Measurements from ENCODE around the gene ZNF350. TPM values are rescaled to one million over a fixed set of nuclear protein-coding genes. Genes with fewer than 3 reads are reported as not detected.
"Not testable (repeated sequence)": the region's sequence is repeated elsewhere in the genome, so short reads cannot be mapped to it uniquely, and the experiment has no call there.

Gene ZNF350
- total RNA-seq (2012; rRNA removed) = 5.5 and 7.4 TPM in 2 replicates

GRCh38 chr19:51986309-51987291 lies at the start of gene ZNF350:
Gene ZNF350 (minus strand): TSS chr19:51986840. CDS start chr19:51974360, 12,480 bp downstream.
- Histone ChIP-seq H3K27me3 (ENCODE audit: control insufficient read depth, insufficient read depth, low read length) (no peaks in the 10 kb centered on the region), H3K36me3 (ENCODE audit: insufficient read depth, low read length) (no peaks in the 10 kb centered on the region), H3K9me3 (replicated peaks; ENCODE audit: low read length) (peaks cover 16% of the 10 kb centered on the region), H3K9ac (ENCODE audit: low read depth, low read length) (peak within 1 kb of the TSS; percentile 94), H3K4me3 (ENCODE audit: low read length) (peak within 1 kb of the TSS; percentile 89), H3K4me2 (ENCODE audit: low read length) (peak within 1 kb of the TSS; percentile 87), H3K4me1 (ENCODE audit: control insufficient read depth, insufficient read depth, low read length) (no peaks in the 10 kb centered on the region)

- peaks cover 40% of the 10 kb centered on the region for H3K9me3 ChIP-seq (replicated peaks; ENCODE audit: low read length)
- H3K4me1 ChIP-seq (ENCODE audit: control insufficient read depth, insufficient read depth, low read length) = peaks cover under 1% of the 10 kb centered on the region
- no peak overlapping the region for H3K4me2 ChIP-seq (ENCODE audit: low read length)
- H3K27me3 ChIP-seq (ENCODE audit: control insufficient read depth, insufficient read depth, low read length) = no peaks in the 10 kb centered on the region
- H3K9ac ChIP-seq (ENCODE audit: low read depth, low read length) = no peak overlapping the region
- H3K4me3 ChIP-seq (ENCODE audit: low read length) = no peak overlapping the region
- peaks cover 65% of the 10 kb centered on the region for H3K36me3 ChIP-seq (ENCODE audit: insufficient read depth, low read length)
Observed at GRCh38 chr19:52034051-52034728, 47.5 kb upstream of the ZNF350 start.

GRCh38 chr19:52028780-52029123 lies 42.1 kb upstream of the ZNF350 start:
- H3K4me1 ChIP-seq (ENCODE audit: control insufficient read depth, insufficient read depth, low read length) = peaks cover 8% of the 10 kb centered on the region
- peaks cover 35% of the 10 kb centered on the region for H3K36me3 ChIP-seq (ENCODE audit: insufficient read depth, low read length)
- peak overlapping the region; percentile 86 for H3K4me3 ChIP-seq (ENCODE audit: low read length)
- peak overlapping the region; percentile 77 for H3K4me2 ChIP-seq (ENCODE audit: low read length)
- H3K9me3 ChIP-seq (replicated peaks; ENCODE audit: low read length) = peaks cover 11% of the 10 kb centered on the region
- H3K9ac ChIP-seq (ENCODE audit: low read depth, low read length) = peak overlapping the region; percentile 93
- H3K27me3 ChIP-seq (ENCODE audit: control insufficient read depth, insufficient read depth, low read length) = no peaks in the 10 kb centered on the region

GRCh38 chr19:52028027-52028779 lies 41.6 kb upstream of the ZNF350 start, which contains the start of gene ZNF614:
Gene ZNF614 (minus strand): TSS chr19:52028379. CDS start chr19:52025745, 2,634 bp downstream.
- peaks cover 5% of the 10 kb centered on the region for H3K9me3 ChIP-seq (replicated peaks; ENCODE audit: low read length)

GRCh38 chr19:52026255-52026990 lies 39.8 kb upstream of the ZNF350 start:
- not testable (repeated sequence) for H3K4me1 ChIP-seq (ENCODE audit: control insufficient read depth, insufficient read depth, low read length); H3K9me3 ChIP-seq (replicated peaks; ENCODE audit: low read length); H3K27me3 ChIP-seq (ENCODE audit: control insufficient read depth, insufficient read depth, low read length); H3K9ac ChIP-seq (ENCODE audit: low read depth, low read length); H3K4me2 ChIP-seq (ENCODE audit: low read length); H3K4me3 ChIP-seq (ENCODE audit: low read length)
- peaks cover 36% of the 10 kb centered on the region for H3K36me3 ChIP-seq (ENCODE audit: insufficient read depth, low read length)

More at GRCh38 chr19:52028027-52028779, 41.6 kb upstream of the ZNF350 start, which contains the start of gene ZNF614:
- Histone ChIP-seq H3K4me1 (ENCODE audit: control insufficient read depth, insufficient read depth, low read length) (peaks cover 8% of the 10 kb centered on the region), H3K9ac (ENCODE audit: low read depth, low read length) (peak within 1 kb of the TSS; percentile 93), H3K27me3 (ENCODE audit: control insufficient read depth, insufficient read depth, low read length) (no peaks in the 10 kb centered on the region), H3K4me3 (ENCODE audit: low read length) (peak within 1 kb of the TSS; percentile 86), H3K4me2 (ENCODE audit: low read length) (peak within 1 kb of the TSS; percentile 77), H3K36me3 (ENCODE audit: insufficient read depth, low read length) (peaks cover 35% of the 10 kb centered on the region)

- H3K9me3 ChIP-seq (replicated peaks; ENCODE audit: low read length); H3K27me3 ChIP-seq (ENCODE audit: control insufficient read depth, insufficient read depth, low read length); H3K4me3 ChIP-seq (ENCODE audit: low read length); H3K4me2 ChIP-seq (ENCODE audit: low read length); H3K4me1 ChIP-seq (ENCODE audit: control insufficient read depth, insufficient read depth, low read length); H3K9ac ChIP-seq (ENCODE audit: low read depth, low read length): not testable (repeated sequence)
- H3K36me3 ChIP-seq (ENCODE audit: insufficient read depth, low read length) = peaks cover 55% of the 10 kb centered on the region
Observed at GRCh38 chr19:52024478-52024877, 37.8 kb upstream of the ZNF350 start.

GRCh38 chr19:52022193-52022592 lies 35.6 kb upstream of the ZNF350 start:
- H3K9me3 ChIP-seq (replicated peaks; ENCODE audit: low read length) = peaks cover 12% of the 10 kb centered on the region
- peaks cover 76% of the 10 kb centered on the region for H3K36me3 ChIP-seq (ENCODE audit: insufficient read depth, low read length)
- H3K9ac ChIP-seq (ENCODE audit: low read depth, low read length) = no peak overlapping the region
- H3K4me3 ChIP-seq (ENCODE audit: low read length) = no peak overlapping the region
- no peak overlapping the region for H3K4me2 ChIP-seq (ENCODE audit: low read length)
- H3K4me1 ChIP-seq (ENCODE audit: control insufficient read depth, insufficient read depth, low read length) = peaks cover under 1% of the 10 kb centered on the region
- H3K27me3 ChIP-seq (ENCODE audit: control insufficient read depth, insufficient read depth, low read length) = no peaks in the 10 kb centered on the region

GRCh38 chr19:52020506-52020905 lies 33.9 kb upstream of the ZNF350 start:
- Histone ChIP-seq H3K27me3 (ENCODE audit: control insufficient read depth, insufficient read depth, low read length) (no peaks in the 10 kb centered on the region), H3K4me2 (ENCODE audit: low read length) (no peak overlapping the region), H3K4me1 (ENCODE audit: control insufficient read depth, insufficient read depth, low read length) (no peaks in the 10 kb centered on the region), H3K9me3 (replicated peaks; ENCODE audit: low read length) (peaks cover 20% of the 10 kb centered on the region), H3K36me3 (ENCODE audit: insufficient read depth, low read length) (peaks cover 87% of the 10 kb centered on the region), H3K9ac (ENCODE audit: low read depth, low read length) (no peak overlapping the region), H3K4me3 (ENCODE audit: low read length) (no peak overlapping the region)

- H3K4me2 ChIP-seq (ENCODE audit: low read length) = no peak overlapping the region
- H3K4me1 ChIP-seq (ENCODE audit: control insufficient read depth, insufficient read depth, low read length) = no peaks in the 10 kb centered on the region
- H3K4me3 ChIP-seq (ENCODE audit: low read length) = no peak overlapping the region
- H3K36me3 ChIP-seq (ENCODE audit: insufficient read depth, low read length) = peaks cover 19% of the 10 kb centered on the region
- H3K27me3 ChIP-seq (ENCODE audit: control insufficient read depth, insufficient read depth, low read length) = no peaks in the 10 kb centered on the region
- no peaks in the 10 kb centered on the region for H3K9me3 ChIP-seq (replicated peaks; ENCODE audit: low read length)
- no peak overlapping the region for H3K9ac ChIP-seq (ENCODE audit: low read depth, low read length)
Observed at GRCh38 chr19:52010674-52011073, 24.0 kb upstream of the ZNF350 start.

GRCh38 chr19:52007806-52008557 lies 21.3 kb upstream of the ZNF350 start, which contains the start of gene ZNF615:
Gene ZNF615 (minus strand): TSS chr19:52008211. CDS start chr19:52003711, 4,500 bp downstream.
- no peaks in the 10 kb centered on the region for H3K27me3 ChIP-seq (ENCODE audit: control insufficient read depth, insufficient read depth, low read length)
- peak within 1 kb of the TSS; percentile 98 for H3K4me3 ChIP-seq (ENCODE audit: low read length)
- peaks cover 9% of the 10 kb centered on the region for H3K36me3 ChIP-seq (ENCODE audit: insufficient read depth, low read length)
- no peaks in the 10 kb centered on the region for H3K9me3 ChIP-seq (replicated peaks; ENCODE audit: low read length)
- no peaks in the 10 kb centered on the region for H3K4me1 ChIP-seq (ENCODE audit: control insufficient read depth, insufficient read depth, low read length)
- peak within 1 kb of the TSS; percentile 94 for H3K4me2 ChIP-seq (ENCODE audit: low read length)
- H3K9ac ChIP-seq (ENCODE audit: low read depth, low read length) = peak within 1 kb of the TSS; percentile 90
